Measurements from ENCODE around the gene GPN2. TPM values are rescaled to one million over a fixed set of nuclear protein-coding genes. Genes with fewer than 3 reads are reported as not detected.

GPN2 gene
- total and polyA plus RNA-seq, 9 of the 15 experiments (the other 6 are each of a cell fraction or from before 2014, with no cell fraction given), result 9.9 to 58.8 (median 20.4) TPM

GRCh38 chr1:26854906-26855305 lies 35.2 kb downstream of the GPN2 start:
- TSS peak; percentile 14 for BruUV-seq (replicated peaks)
- Histone ChIP-seq H3K27ac (ENCODE audit: extremely low read depth, low read depth, low read length) (no peak overlapping the region), H4K20me1 (replicated peaks; ENCODE audit: control insufficient read depth, insufficient read depth, low read length) (peaks cover 13% of the 10 kb centered on the region; the same call in 1 of the 2 replicates), H3K4me3 (no peak overlapping the region), H3K9me1 (ENCODE audit: control insufficient read depth, insufficient read depth, low read length) (peaks cover 8% of the 10 kb centered on the region), H3K9me3 (replicated peaks; ENCODE audit: control insufficient read depth, insufficient read depth, low read depth, low read length) (no peaks in the 10 kb centered on the region), H3K27me3 (ENCODE audit: control insufficient read depth in 2 of 2, insufficient read depth in 2 of 2, low read length in 2 of 2) (no peaks in the 10 kb centered on the region), H3K4me1 (replicated peaks in 1 of 2; ENCODE audit: control insufficient read depth in 2 of 2, insufficient read depth in 2 of 2, low read length in 2 of 2) (peaks cover 0 to 11% of the 10 kb centered on the region in 2 experiments; a peak in 3 of 5 replicates), H2AFZ (ENCODE audit: low read depth, low read length) (no peak overlapping the region), H3K9ac (ENCODE audit: insufficient read depth in 1 of 2, low read depth in 2 of 2, low read length in 2 of 2) (peak overlapping the region in 1 of 2 experiments; percentile 65; a peak in 2 of 4 replicates), H3K79me2 (ENCODE audit: control insufficient read depth, insufficient read depth, low read length) (no peaks in the 10 kb centered on the region), H3K4me2 (ENCODE audit: insufficient read depth, low read length) (no peak overlapping the region), H3K36me3 (ENCODE audit: control insufficient read depth, insufficient read depth, low read length) (peaks cover 57% of the 10 kb centered on the region; the same call in 2 of the 3 replicates)
- in situ Hi-C loops (cut with MboI), result no loop called here
- WGBS (ENCODE audit: insufficient coverage, low coverage, missing lambda C conversion rate), result 83% methylated on average over 4 of the region's 5 CpGs
- ChIA-PET CTCF (ENCODE audit: low intra/inter-chr PET ratio) (interaction anchor here (4.6 kb wide), 1 partner anchor 23 kb away, joined by 53 read pairs; no protein-coding TSS in a partner anchor), POLR2A (interaction anchor here (0.6 to 1.5 kb wide), 12 partner anchors 8 to 1873 kb away, joined by 3 to 11 read pairs (median 3); partner anchors contain the start of genes SLC9A1 and ZDHHC18)
- TF ChIP-seq MTF1 (CRISPR knock-in tag; IDR thresholded peaks at IDR 0.05; ENCODE audit: borderline replicate concordance) (no peak), POLR2G (IDR thresholded peaks at IDR 0.05; ENCODE audit: low read depth, low read length) (peak; percentile 34; the same call in 1 of the 2 replicates)
- ATAC-seq (no peak), FAIRE-seq (no peak), DNase-seq (ENCODE audit: extremely low read depth in 1 of 4, low spot score in 3 of 4) (no peak)
- intact Hi-C loops (cut with micrococcal nuclease), result no loop called here

GRCh38 chr1:26853600-26853999 lies 36.5 kb downstream of the GPN2 start:
- no peaks in the 10 kb centered on the region for H3K79me2 ChIP-seq (ENCODE audit: control insufficient read depth, insufficient read depth, low read length)
- no peak overlapping the region for H2AFZ ChIP-seq (ENCODE audit: low read depth, low read length)
- FAIRE-seq, result no peak
- CTCF ChIA-PET (ENCODE audit: low intra/inter-chr PET ratio), result interaction anchor here (1.5 to 4.6 kb wide), 2 partner anchors 24 to 244 kb away, joined by 5 to 53 read pairs; no protein-coding TSS in a partner anchor
- H3K27me3 ChIP-seq (ENCODE audit: control insufficient read depth in 2 of 2, insufficient read depth in 2 of 2, low read length in 2 of 2), result no peaks in the 10 kb centered on the region
- no peak; the same call in 2 of the 3 replicates for ATAC-seq
- POLR2A ChIA-PET, result no interaction called here
- no peaks in the 10 kb centered on the region for H3K9me3 ChIP-seq (replicated peaks; ENCODE audit: control insufficient read depth, insufficient read depth, low read depth, low read length)
- intact Hi-C loops (cut with micrococcal nuclease), result loop anchor here (1.0 kb wide), 1 partner anchor 25 kb away; no protein-coding TSS in a partner anchor
- peaks cover 8% of the 10 kb centered on the region for H3K9me1 ChIP-seq (ENCODE audit: control insufficient read depth, insufficient read depth, low read length)
- peak overlapping the region in 1 of 2 experiments; percentile 27; a peak in 2 of 4 replicates for H3K9ac ChIP-seq (ENCODE audit: insufficient read depth in 1 of 2, low read depth in 2 of 2, low read length in 2 of 2)
- no peak overlapping the region for H3K4me2 ChIP-seq (ENCODE audit: insufficient read depth, low read length)
- peaks cover 70% of the 10 kb centered on the region; the same call in 2 of the 3 replicates for H3K36me3 ChIP-seq (ENCODE audit: control insufficient read depth, insufficient read depth, low read length)
- 88% methylated on average over 10 of the region's 10 CpGs for WGBS (ENCODE audit: insufficient coverage, low coverage, missing lambda C conversion rate)
- H3K4me3 ChIP-seq, result no peak overlapping the region
- no peak overlapping the region for H3K27ac ChIP-seq (ENCODE audit: extremely low read depth, low read depth, low read length)
- peaks cover 0 to 15% of the 10 kb centered on the region in 2 experiments; a peak in 3 of 5 replicates for H3K4me1 ChIP-seq (replicated peaks in 1 of 2; ENCODE audit: control insufficient read depth in 2 of 2, insufficient read depth in 2 of 2, low read length in 2 of 2)
- BruUV-seq (replicated peaks), result no TSS peak
- no peak for DNase-seq (ENCODE audit: extremely low read depth in 1 of 4, low spot score in 3 of 4)
- TF ChIP-seq ELK1 (CRISPR knock-in tag; IDR thresholded peaks at IDR 0.05) (0 out of 2 replicates have a peak, but pooled peaks have one; percentile 54), BRCA1 (IDR thresholded peaks at IDR 0.05) (no peak), BRCA1 (CRISPR knock-in tag; IDR thresholded peaks at IDR 0.05) (0 out of 2 replicates have a peak, but pooled peaks have one; percentile 59), RBFOX2 (IDR thresholded peaks at IDR 0.05; ENCODE audit: low read depth, low read length) (0 out of 2 replicates have a peak, but pooled peaks have one; percentile 6), MAX (CRISPR knock-in tag; IDR thresholded peaks at IDR 0.05) (0 out of 2 replicates have a peak, but pooled peaks have one; percentile 3), LARP7 (IDR thresholded peaks at IDR 0.05) (no peak), HMGN3 (IDR thresholded peaks at IDR 0.05; ENCODE audit: borderline replicate concordance, extremely low read depth, insufficient read length, low read depth, low read length) (no peak)
- peaks cover 13% of the 10 kb centered on the region for H4K20me1 ChIP-seq (replicated peaks; ENCODE audit: control insufficient read depth, insufficient read depth, low read length)
- in situ Hi-C loops (cut with MboI), result no loop called here

All from K562 (cell line).